SU-DHL-6 (cell line): ENCODE data around the gene PTPRN2.

Experiments used
- H2AFZ ChIP-seq: fragments of 200-600 bp; sonication (generic); 2 replicates; pipeline ENCODE4 v1.6.1; 2014; ENCODE audit warnings: low read depth, mild to moderate bottlenecking, moderate library complexity, mixed read lengths, antibody characterized with exemption, low read length; ENCODE audit not compliant: severe bottlenecking
- H3F3A ChIP-seq: fragments of 200-600 bp; shearing (Covaris generic); 2 replicates; pipeline ENCODE4 v1.6.0; 2016; ENCODE audit warnings: antibody characterized with exemption, mild to moderate bottlenecking; ENCODE audit not compliant: insufficient read depth
- H3K27ac ChIP-seq: fragments of 200-600 bp; sonication (generic); 2 replicates; pipeline ENCODE4 v1.5.1; 2016; ENCODE audit warnings: low read depth, mild to moderate bottlenecking, low read length, moderate library complexity, mixed read lengths
- H3K27me3 ChIP-seq: fragments of 200-600 bp; sonication (generic), shearing (Covaris generic); 2 replicates; pipeline ENCODE4 v1.6.0; 2014; ENCODE audit warnings: mild to moderate bottlenecking, low read length
- H3K36me3 ChIP-seq: fragments of 200-600 bp; sonication (generic); 2 replicates; pipeline ENCODE4 v1.6.1; 2014; ENCODE audit warnings: mild to moderate bottlenecking, low read length, mixed read lengths
- H3K4me2 ChIP-seq: fragments of 300-600, 200-600 bp; shearing (Covaris generic), sonication (generic); 2 replicates; pipeline ENCODE4 v1.6.0; 2014; ENCODE audit warnings: low read length, low read depth, mild to moderate bottlenecking; ENCODE audit not compliant: poor library complexity, severe bottlenecking
- H3K4me3 ChIP-seq: fragments of 200-600 bp; sonication (generic); 2 replicates; pipeline ENCODE4 v1.5.1; 2014; ENCODE audit warnings: antibody characterized with exemption, low read length, mild to moderate bottlenecking, mixed read lengths; ENCODE audit not compliant: insufficient read depth, poor library complexity, severe bottlenecking
- H3K79me2 ChIP-seq: fragments of 200-600 bp; sonication (generic); 2 replicates; pipeline ENCODE4 v1.6.1; 2014; ENCODE audit warnings: mild to moderate bottlenecking, low read length, moderate library complexity; ENCODE audit not compliant: insufficient read depth
- H3K9ac ChIP-seq: fragments of 200-600 bp; sonication (generic); 2 replicates; pipeline ENCODE4 v1.7.0; 2014; ENCODE audit warnings: mild to moderate bottlenecking, low read length
- H3K9me2 ChIP-seq: fragments of 200-600 bp; sonication (generic); replicated peaks from 2 replicates; pipeline ENCODE4 v1.6.1; 2014; ENCODE audit warnings: low read length; ENCODE audit not compliant: insufficient read depth
- H3K9me3 ChIP-seq: fragments of 200-600 bp; sonication (generic); 2 replicates; pipeline ENCODE4 v1.6.1; 2014; ENCODE audit warnings: low read length, mixed read lengths; ENCODE audit not compliant: insufficient read depth
- H4K20me1 ChIP-seq: fragments of 200-600 bp; sonication (generic); 2 replicates; pipeline ENCODE4 v1.6.1; 2014; ENCODE audit warnings: low read depth, mild to moderate bottlenecking, antibody characterized with exemption, low read length, moderate library complexity, mixed read lengths
- CTCF ChIP-seq: fragments of 200-600 bp; sonication (generic); IDR thresholded peaks from one replicate; pipeline ENCODE4 v1.5.1; 2017; ENCODE audit warnings: antibody characterized with exemption, mild to moderate bottlenecking, low read length, moderate library complexity; ENCODE audit not compliant: insufficient read depth, poor library complexity, severe bottlenecking
- EZH2phosphoT487 ChIP-seq: fragments of 200-600 bp; sonication (generic), shearing (Covaris generic); conservative IDR thresholded peaks from 2 replicates; pipeline ENCODE4 v1.6.1; 2018; ENCODE audit warnings: mild to moderate bottlenecking, antibody characterized with exemption, low read length, moderate library complexity, mixed read lengths

PTPRN2 gene

DNA sequence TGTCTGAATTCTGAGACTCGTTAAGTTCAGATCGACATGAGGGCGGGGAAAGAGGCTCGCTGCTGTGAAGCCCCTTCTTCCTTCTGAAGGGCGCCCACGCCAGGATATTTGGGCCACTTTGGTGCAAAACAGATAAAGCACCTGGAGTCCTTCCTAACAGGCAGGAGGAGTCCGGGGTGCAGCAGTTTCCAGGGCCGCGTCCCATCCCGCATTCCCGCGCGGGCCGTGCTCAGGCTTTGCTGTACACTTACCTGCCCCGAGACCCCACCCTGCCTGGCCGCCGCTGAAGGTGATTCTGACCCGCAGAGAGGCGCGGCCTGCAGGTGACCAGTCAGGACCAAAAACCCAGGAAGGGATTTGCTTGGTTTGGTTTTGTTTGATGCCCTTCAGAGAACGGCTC is 454.6 kb downstream of the PTPRN2 start:
- no peak overlapping the region for H3K9ac ChIP-seq
- no peak overlapping the region for H3K4me2 ChIP-seq
- H3F3A ChIP-seq, result no peaks in the 10 kb centered on the region
- H3K27me3 ChIP-seq, result no peaks in the 10 kb centered on the region
- H3K4me3 ChIP-seq, result no peak overlapping the region
- no peaks in the 10 kb centered on the region for H4K20me1 ChIP-seq
- H3K79me2 ChIP-seq, result no peaks in the 10 kb centered on the region
- H3K36me3 ChIP-seq, result no peaks in the 10 kb centered on the region
- no peak overlapping the region for H2AFZ ChIP-seq
- no peak overlapping the region for H3K27ac ChIP-seq
- TF ChIP-seq CTCF (no peak), EZH2phosphoT487 (no peak)
- peaks cover 15% of the 10 kb centered on the region; the same call in 1 of the 2 replicates for H3K9me3 ChIP-seq
- no peaks in the 10 kb centered on the region for H3K9me2 ChIP-seq

- H3K9ac ChIP-seq, result no peak overlapping the region
- no peak overlapping the region for H2AFZ ChIP-seq
- no peaks in the 10 kb centered on the region for H3K36me3 ChIP-seq
- TF ChIP-seq CTCF, result no peak
- no peak for TF ChIP-seq EZH2phosphoT487
- H3K9me2 ChIP-seq, result no peaks in the 10 kb centered on the region
- no peak overlapping the region for H3K27ac ChIP-seq
- no peaks in the 10 kb centered on the region for H3K27me3 ChIP-seq
- no peaks in the 10 kb centered on the region for H4K20me1 ChIP-seq
- H3K9me3 ChIP-seq, result peaks cover 15% of the 10 kb centered on the region; the same call in 1 of the 2 replicates
- H3K4me2 ChIP-seq, result no peak overlapping the region
- no peaks in the 10 kb centered on the region for H3F3A ChIP-seq
- H3K4me3 ChIP-seq, result no peak overlapping the region
- H3K79me2 ChIP-seq, result no peaks in the 10 kb centered on the region
Observed at GRCh38 chr7:158130023-158130409, 457.6 kb downstream of the PTPRN2 start.

DNA sequence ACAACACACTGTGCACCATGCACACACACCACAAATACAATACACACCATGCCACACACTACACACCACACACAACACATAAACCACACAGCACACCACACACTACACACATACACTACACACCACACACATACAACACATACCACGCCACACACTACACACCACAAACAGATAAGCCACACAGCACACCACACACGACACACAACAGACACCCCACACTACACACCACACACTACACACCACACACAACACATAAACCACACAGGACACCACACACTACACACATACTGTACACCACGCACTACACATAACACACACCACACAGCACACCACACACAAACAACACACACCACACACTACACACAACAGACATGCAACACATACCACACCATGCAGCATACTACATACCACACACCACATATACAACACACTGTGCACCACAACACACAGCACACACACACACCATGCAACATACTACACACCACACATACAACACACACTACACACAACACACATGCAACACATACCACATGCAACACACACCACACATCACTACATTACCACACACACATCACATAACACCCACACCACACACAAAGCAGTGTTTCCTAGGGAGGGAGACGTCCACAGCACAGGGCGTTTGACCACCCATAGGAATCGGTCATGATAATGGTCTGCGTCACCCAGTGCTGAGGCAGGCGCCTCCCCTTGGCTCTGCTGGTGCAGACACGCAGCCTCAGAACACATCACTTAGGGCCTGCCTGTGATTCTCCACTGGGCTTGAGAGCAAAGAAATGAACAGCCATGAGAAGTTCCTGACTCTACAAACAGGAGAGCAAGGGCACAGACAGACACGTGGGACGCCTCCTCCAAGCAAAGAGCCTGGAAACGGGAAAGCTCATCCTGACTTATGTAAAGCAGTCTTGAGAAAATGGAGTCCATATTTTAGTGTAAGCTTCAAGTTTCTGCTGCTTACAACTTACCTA is 458.3 kb downstream of the PTPRN2 start:
- no peak overlapping the region for H3K4me2 ChIP-seq
- H3K9me2 ChIP-seq, result no peaks in the 10 kb centered on the region
- H3K36me3 ChIP-seq, result no peaks in the 10 kb centered on the region
- H3K9me3 ChIP-seq, result peaks cover 15% of the 10 kb centered on the region; the same call in 1 of the 2 replicates
- no peak for TF ChIP-seq EZH2phosphoT487
- H3K79me2 ChIP-seq, result no peaks in the 10 kb centered on the region
- no peak overlapping the region for H3K4me3 ChIP-seq
- no peaks in the 10 kb centered on the region for H4K20me1 ChIP-seq
- H3K27ac ChIP-seq, result no peak overlapping the region
- H3F3A ChIP-seq, result no peaks in the 10 kb centered on the region
- H2AFZ ChIP-seq, result no peak overlapping the region
- no peak overlapping the region for H3K9ac ChIP-seq
- H3K27me3 ChIP-seq, result no peaks in the 10 kb centered on the region

GRCh38 chr7:158128572-158128971 is 459.1 kb downstream of the PTPRN2 start:
- peaks cover 15% of the 10 kb centered on the region; the same call in 1 of the 2 replicates for H3K9me3 ChIP-seq

More at GRCh38 chr7:158128572-158128971, 459.1 kb downstream of the PTPRN2 start:
- no peaks in the 10 kb centered on the region for H3K79me2 ChIP-seq
- no peak overlapping the region for H2AFZ ChIP-seq
- H3K27me3 ChIP-seq, result no peaks in the 10 kb centered on the region
- H3K27ac ChIP-seq, result no peak overlapping the region
- no peak overlapping the region for H3K9ac ChIP-seq
- H3F3A ChIP-seq, result no peaks in the 10 kb centered on the region
- H3K4me3 ChIP-seq, result no peak overlapping the region
- TF ChIP-seq EZH2phosphoT487, result no peak
- no peak for TF ChIP-seq CTCF
- no peak overlapping the region for H3K4me2 ChIP-seq
- H4K20me1 ChIP-seq, result no peaks in the 10 kb centered on the region
- no peaks in the 10 kb centered on the region for H3K9me2 ChIP-seq
- H3K36me3 ChIP-seq, result no peaks in the 10 kb centered on the region
